HG03558 (cell line): ENCODE measurements around the gene KLHL3.

Source experiments
- ATAC-seq: cut with Tn5 transposase; IDR thresholded peaks from one replicate; pipeline ENCODE4 v1.9.1; 2021; ENCODE audit warnings: moderate number of reproducible peaks; ENCODE audit not compliant: unreplicated experiment; ENCODE audit errors: extremely low read depth

Gene KLHL3

GRCh38 chr5:137616046-137616445 lies 119.8 kb downstream of the KLHL3 start:
- ATAC-seq = no peak

GRCh38 chr5:137615171-137615775 lies 120.6 kb downstream of the KLHL3 start:
- ATAC-seq = no peak

GRCh38 chr5:137613554-137614265 lies 122.2 kb downstream of the KLHL3 start:
- ATAC-seq = no peak

- ATAC-seq = no peak
Observed at GRCh38 chr5:137612576-137612975, 123.3 kb downstream of the KLHL3 start.

GRCh38 chr5:137611794-137612435 lies 124.0 kb downstream of the KLHL3 start:
- ATAC-seq = no peak

- ATAC-seq = no peak
Observed at GRCh38 chr5:137611011-137611580, 124.8 kb downstream of the KLHL3 start.

- ATAC-seq = no peak
Observed at GRCh38 chr5:137610598-137610997, 125.3 kb downstream of the KLHL3 start.

- ATAC-seq = no peak
Observed at GRCh38 chr5:137609127-137609526, 126.8 kb downstream of the KLHL3 start.

GRCh38 chr5:137607771-137608170 lies 128.1 kb downstream of the KLHL3 start:
- ATAC-seq = no peak

GRCh38 chr5:137606401-137606800 lies 129.5 kb downstream of the KLHL3 start:
- ATAC-seq = no peak

- ATAC-seq = no peak
Observed at GRCh38 chr5:137605411-137605810, 130.5 kb downstream of the KLHL3 start.

- no peak for ATAC-seq
Observed at GRCh38 chr5:137604348-137605095, 131.4 kb downstream of the KLHL3 start.

GRCh38 chr5:137603891-137604290 lies 132.0 kb downstream of the KLHL3 start:
- ATAC-seq = no peak

GRCh38 chr5:137603356-137603755 lies 132.5 kb downstream of the KLHL3 start:
- ATAC-seq = no peak

- ATAC-seq = no peak
Observed at GRCh38 chr5:137602721-137603273, 133.1 kb downstream of the KLHL3 start.

- ATAC-seq = no peak
Observed at GRCh38 chr5:137600721-137601360, 135.0 kb downstream of the KLHL3 start.

- ATAC-seq = no peak
Observed at GRCh38 chr5:137599457-137599856, 136.4 kb downstream of the KLHL3 start.

GRCh38 chr5:137598399-137598798 lies 137.5 kb downstream of the KLHL3 start:
- no peak for ATAC-seq

GRCh38 chr5:137596941-137597340 lies 138.9 kb downstream of the KLHL3 start:
- ATAC-seq = no peak
